ENCODE measurements around the gene ABCB1.
"Not testable (repeated sequence)": the region's sequence is repeated elsewhere in the genome, so short reads cannot be mapped to it uniquely, and the experiment has no call there.

ABCB1 gene

GRCh38 chr7:87511510-87511909 lies 89.2 kb downstream of the ABCB1 start:
- DNase-seq = no peak

GRCh38 chr7:87510411-87510875 lies 90.2 kb downstream of the ABCB1 start:
- DNase-seq = no peak

GRCh38 chr7:87507446-87507845 lies 93.2 kb downstream of the ABCB1 start:
- DNase-seq = no peak

- DNase-seq = no peak
These were observed 94.2 kb downstream of the ABCB1 start for GRCh38 chr7:87506246-87507180.

- no peak for DNase-seq
These were observed 95.0 kb downstream of the ABCB1 start for GRCh38 chr7:87505557-87506245.

- DNase-seq = no peak
These were observed 95.6 kb downstream of the ABCB1 start for GRCh38 chr7:87505122-87505521.

GRCh38 chr7:87499494-87499893 lies 101.2 kb downstream of the ABCB1 start:
- no peak for DNase-seq

GRCh38 chr7:87498893-87499292 lies 101.8 kb downstream of the ABCB1 start:
- DNase-seq = no peak

GRCh38 chr7:87497482-87497881 lies 103.2 kb downstream of the ABCB1 start:
- no peak for DNase-seq

- no peak for DNase-seq
These were observed 105.3 kb downstream of the ABCB1 start for GRCh38 chr7:87495366-87495765.

GRCh38 chr7:87494454-87494853 lies 106.2 kb downstream of the ABCB1 start:
- no peak for DNase-seq

- DNase-seq = no peak
These were observed 117.6 kb downstream of the ABCB1 start for GRCh38 chr7:87483131-87483530.

- no peak for DNase-seq
These were observed 118.6 kb downstream of the ABCB1 start for GRCh38 chr7:87482115-87482514.

GRCh38 chr7:87480386-87480785 lies 120.3 kb downstream of the ABCB1 start:
- DNase-seq = no peak

GRCh38 chr7:87479951-87480350 lies 120.7 kb downstream of the ABCB1 start:
- DNase-seq = no peak

- no peak for DNase-seq
These were observed 124.5 kb downstream of the ABCB1 start for GRCh38 chr7:87476179-87476557.

GRCh38 chr7:87475359-87476178 lies 125.1 kb downstream of the ABCB1 start, which contains the start of gene ABCB4:
Gene ABCB4, minus strand, starts transcription at chr7:87475680. Its CDS starts 215 bp downstream, at chr7:87475465.
- DNase-seq = no peak

- DNase-seq = no peak
These were observed 125.9 kb downstream of the ABCB1 start for GRCh38 chr7:87474533-87475358.

GRCh38 chr7:87473986-87474385 lies 126.7 kb downstream of the ABCB1 start:
- DNase-seq = no peak

GRCh38 chr7:87473192-87473591 lies 127.5 kb downstream of the ABCB1 start:
- DNase-seq = no peak

GRCh38 chr7:87471473-87471872 lies 129.2 kb downstream of the ABCB1 start:
- no peak for DNase-seq

- not testable (repeated sequence) for DNase-seq
These were observed 131.5 kb downstream of the ABCB1 start for GRCh38 chr7:87469204-87469603.

Measured in GF-D8 (cell line).